ENCODE results near the gene CORIN. TPM values are rescaled to one million over a fixed set of nuclear protein-coding genes. Genes with fewer than 3 reads are reported as not detected.

Gene CORIN
- total RNA-seq, 1 donor from 2014 or later: 92.0 TPM

GRCh38 chr4:47703008-47703407, 134.9 kb downstream of the CORIN start:
- Histone ChIP-seq H3K9me3 (replicated peaks) (no peaks in the 10 kb centered on the region), H3K4me3 (no peak overlapping the region), H3K27me3 (ENCODE audit: low read depth) (no peaks in the 10 kb centered on the region), H3K27ac (replicated peaks) (no peak overlapping the region), H3K36me3 (no peaks in the 10 kb centered on the region), H3K4me1 (peaks cover 46% of the 10 kb centered on the region)
- no peak for TF ChIP-seq CTCF (IDR thresholded peaks at IDR 0.05; ENCODE audit: borderline replicate concordance)
- intact Hi-C loops (cut with micrococcal nuclease): no loop called here
- no peak for DNase-seq

GRCh38 chr4:47701286-47701685, 136.6 kb downstream of the CORIN start:
- H3K4me1 ChIP-seq: peaks cover 46% of the 10 kb centered on the region
- TF ChIP-seq CTCF (IDR thresholded peaks at IDR 0.05; ENCODE audit: borderline replicate concordance): no peak
- H3K9me3 ChIP-seq (replicated peaks): no peaks in the 10 kb centered on the region
- DNase-seq: no peak
- no peaks in the 10 kb centered on the region for H3K27me3 ChIP-seq (ENCODE audit: low read depth)
- peak overlapping the region; percentile 25 for H3K27ac ChIP-seq (replicated peaks)
- H3K4me3 ChIP-seq: no peak overlapping the region
- H3K36me3 ChIP-seq: no peaks in the 10 kb centered on the region
- intact Hi-C loops (cut with micrococcal nuclease): no loop called here

GRCh38 chr4:47698837-47699236, 139.0 kb downstream of the CORIN start:
- Histone ChIP-seq H3K9me3 (replicated peaks) (no peaks in the 10 kb centered on the region), H3K36me3 (no peaks in the 10 kb centered on the region), H3K27ac (replicated peaks) (no peak overlapping the region), H3K4me1 (peaks cover 34% of the 10 kb centered on the region), H3K27me3 (ENCODE audit: low read depth) (no peaks in the 10 kb centered on the region), H3K4me3 (no peak overlapping the region)
- DNase-seq: no peak
- intact Hi-C loops (cut with micrococcal nuclease): no loop called here
- no peak for TF ChIP-seq CTCF (IDR thresholded peaks at IDR 0.05; ENCODE audit: borderline replicate concordance)

- no peak for TF ChIP-seq CTCF (IDR thresholded peaks at IDR 0.05; ENCODE audit: borderline replicate concordance)
- Histone ChIP-seq H3K4me3 (no peak overlapping the region), H3K4me1 (peaks cover 33% of the 10 kb centered on the region), H3K27ac (replicated peaks) (peak overlapping the region; percentile 53), H3K36me3 (no peaks in the 10 kb centered on the region), H3K9me3 (replicated peaks) (no peaks in the 10 kb centered on the region), H3K27me3 (ENCODE audit: low read depth) (no peaks in the 10 kb centered on the region)
- peak; percentile 19 for DNase-seq
- intact Hi-C loops (cut with micrococcal nuclease): no loop called here
These were observed 141.0 kb downstream of the CORIN start for GRCh38 chr4:47696823-47697222.

- Histone ChIP-seq H3K9me3 (replicated peaks) (no peaks in the 10 kb centered on the region), H3K27ac (replicated peaks) (no peak overlapping the region), H3K4me1 (peaks cover 28% of the 10 kb centered on the region), H3K36me3 (no peaks in the 10 kb centered on the region), H3K4me3 (no peak overlapping the region), H3K27me3 (ENCODE audit: low read depth) (no peaks in the 10 kb centered on the region)
- intact Hi-C loops (cut with micrococcal nuclease): no loop called here
- TF ChIP-seq CTCF (IDR thresholded peaks at IDR 0.05; ENCODE audit: borderline replicate concordance): no peak
- DNase-seq: no peak
These were observed 142.6 kb downstream of the CORIN start for GRCh38 chr4:47695260-47695659.

GRCh38 chr4:47694322-47694721, 143.5 kb downstream of the CORIN start:
- DNase-seq: no peak
- no peak for TF ChIP-seq CTCF (IDR thresholded peaks at IDR 0.05; ENCODE audit: borderline replicate concordance)
- Histone ChIP-seq H3K4me3 (no peak overlapping the region), H3K27ac (replicated peaks) (no peak overlapping the region), H3K4me1 (peaks cover 28% of the 10 kb centered on the region), H3K27me3 (ENCODE audit: low read depth) (no peaks in the 10 kb centered on the region), H3K9me3 (replicated peaks) (no peaks in the 10 kb centered on the region), H3K36me3 (no peaks in the 10 kb centered on the region)
- intact Hi-C loops (cut with micrococcal nuclease): no loop called here
